ENCODE data around the gene COX10.

DNA sequence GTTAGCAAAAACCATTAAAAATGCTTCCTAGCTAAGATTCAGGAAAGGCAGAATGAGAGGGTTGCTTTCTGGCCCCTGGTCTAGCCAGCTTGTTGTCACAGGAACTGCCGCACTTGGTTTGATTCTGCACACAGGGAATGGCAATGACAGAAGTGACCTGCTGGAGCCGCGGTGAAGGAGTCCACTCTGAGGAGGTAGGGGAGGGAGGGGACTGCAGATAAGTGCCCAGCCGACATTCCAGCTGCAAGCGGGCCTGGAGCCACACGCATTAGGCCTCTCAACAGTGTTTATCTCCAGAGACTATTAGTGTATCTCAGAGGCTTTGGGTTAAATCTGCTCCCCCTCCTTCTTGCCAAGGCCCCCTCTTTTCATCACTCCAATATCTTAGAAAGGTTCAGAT lies 128.7 kb downstream of the COX10 start:
- TF ChIP-seq, protein P1, sequence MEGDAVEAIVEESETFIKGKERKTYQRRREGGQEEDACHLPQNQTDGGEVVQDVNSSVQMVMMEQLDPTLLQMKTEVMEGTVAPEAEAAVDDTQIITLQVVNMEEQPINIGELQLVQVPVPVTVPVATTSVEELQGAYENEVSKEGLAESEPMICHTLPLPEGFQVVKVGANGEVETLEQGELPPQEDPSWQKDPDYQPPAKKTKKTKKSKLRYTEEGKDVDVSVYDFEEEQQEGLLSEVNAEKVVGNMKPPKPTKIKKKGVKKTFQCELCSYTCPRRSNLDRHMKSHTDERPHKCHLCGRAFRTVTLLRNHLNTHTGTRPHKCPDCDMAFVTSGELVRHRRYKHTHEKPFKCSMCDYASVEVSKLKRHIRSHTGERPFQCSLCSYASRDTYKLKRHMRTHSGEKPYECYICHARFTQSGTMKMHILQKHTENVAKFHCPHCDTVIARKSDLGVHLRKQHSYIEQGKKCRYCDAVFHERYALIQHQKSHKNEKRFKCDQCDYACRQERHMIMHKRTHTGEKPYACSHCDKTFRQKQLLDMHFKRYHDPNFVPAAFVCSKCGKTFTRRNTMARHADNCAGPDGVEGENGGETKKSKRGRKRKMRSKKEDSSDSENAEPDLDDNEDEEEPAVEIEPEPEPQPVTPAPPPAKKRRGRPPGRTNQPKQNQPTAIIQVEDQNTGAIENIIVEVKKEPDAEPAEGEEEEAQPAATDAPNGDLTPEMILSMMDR (IDR thresholded peaks at IDR 0.05): no peak
- TF ChIP-seq POLR2A (IDR thresholded peaks at IDR 0.05): no peak

Measured in body of pancreas (tissue), 4 donors.